GM19351 (cell line): ENCODE data around the gene CMTM3.
"Not testable (repeated sequence)": the region's sequence is repeated elsewhere in the genome, so short reads cannot be mapped to it uniquely, and the experiment has no call there.

ENCODE experiments used
- ATAC-seq: cut with Tn5 transposase; IDR thresholded peaks from one replicate; pipeline ENCODE4 v1.9.1; 2021; ENCODE audit warnings: mild to moderate bottlenecking, moderate library complexity; ENCODE audit not compliant: unreplicated experiment

CMTM3 gene, protein sequence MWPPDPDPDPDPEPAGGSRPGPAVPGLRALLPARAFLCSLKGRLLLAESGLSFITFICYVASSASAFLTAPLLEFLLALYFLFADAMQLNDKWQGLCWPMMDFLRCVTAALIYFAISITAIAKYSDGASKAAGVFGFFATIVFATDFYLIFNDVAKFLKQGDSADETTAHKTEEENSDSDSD

DNA sequence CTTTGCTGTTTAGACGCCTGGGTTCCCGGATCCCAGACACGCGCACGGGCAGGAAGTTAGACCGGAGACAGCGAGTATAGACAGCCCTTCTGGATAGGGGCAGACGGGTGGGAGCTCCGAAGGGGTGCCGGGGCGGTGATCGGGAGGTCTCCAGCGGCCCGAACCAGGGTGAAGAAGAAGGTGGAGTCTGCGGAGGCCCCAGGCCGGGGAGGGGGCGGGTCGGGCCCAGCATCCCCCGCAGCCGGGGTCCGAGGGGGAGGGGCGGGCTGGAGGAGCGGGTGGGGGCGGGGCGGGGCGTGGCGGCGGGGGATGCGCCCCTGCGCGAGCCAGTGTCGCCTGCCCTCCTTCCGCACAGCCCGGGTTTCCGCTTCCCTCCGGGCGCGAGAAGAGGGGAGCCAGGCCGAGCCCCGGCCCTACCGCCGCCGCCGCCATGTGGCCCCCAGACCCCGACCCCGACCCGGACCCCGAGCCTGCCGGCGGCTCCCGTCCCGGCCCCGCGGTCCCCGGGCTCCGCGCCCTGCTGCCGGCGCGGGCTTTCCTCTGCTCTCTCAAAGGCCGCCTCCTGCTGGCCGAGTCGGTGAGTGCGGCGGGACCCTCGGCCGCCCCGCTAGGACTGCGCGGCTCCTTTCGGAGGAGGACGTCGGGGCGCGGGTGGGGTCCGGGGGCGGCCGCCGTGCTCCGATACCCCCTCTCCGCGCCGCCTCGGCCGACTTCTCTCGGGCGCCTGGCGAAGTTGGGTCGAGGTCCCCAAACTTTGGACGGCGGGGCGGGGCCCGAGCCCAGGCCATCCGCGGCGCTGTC, at the start of gene CMTM3:
Gene CMTM3, plus strand, starts transcription at position 329 of the 801 bp plus-strand sequence. Its CDS starts 102 bp downstream, at position 431.
- peak; percentile 57 for ATAC-seq

GRCh38 chr16:66560107-66560506, 44.4 kb upstream of the CMTM3 start:
- no peak for ATAC-seq

DNA sequence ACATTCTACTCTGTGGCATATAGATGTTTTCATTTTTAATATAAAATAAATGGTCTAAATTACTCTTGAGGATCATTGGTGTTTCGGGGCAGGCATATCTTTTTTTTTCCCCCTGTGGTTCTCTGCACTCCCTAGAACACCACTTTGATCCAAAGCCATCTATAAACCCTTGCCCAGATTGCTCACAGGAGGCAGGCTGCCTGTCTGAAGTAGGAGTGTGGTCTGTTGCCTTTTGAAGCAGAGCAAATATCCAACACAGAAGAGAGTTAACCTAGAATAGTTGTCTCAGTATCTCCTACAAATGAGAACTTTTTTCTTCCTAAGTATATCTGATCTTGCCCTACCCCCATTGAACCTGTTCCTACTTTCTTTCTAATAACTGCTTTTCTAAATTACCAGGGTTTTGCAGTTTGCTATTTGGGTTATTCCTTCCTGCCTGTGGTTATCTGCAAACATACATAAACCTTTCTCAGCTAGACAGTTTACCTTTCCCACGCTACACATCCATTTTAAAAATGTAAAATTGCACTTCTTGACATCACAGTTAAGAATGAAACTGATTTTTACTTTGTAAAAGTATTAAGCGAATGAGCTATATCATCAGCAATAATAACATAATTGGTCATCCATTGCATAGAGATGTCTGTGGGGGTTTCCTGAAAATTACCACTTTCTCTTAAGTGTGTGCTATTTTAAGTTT, 43.0 kb upstream of the CMTM3 start:
- ATAC-seq, result no peak

GRCh38 chr16:66562409-66562808, 42.1 kb upstream of the CMTM3 start:
- ATAC-seq, result no peak

DNA sequence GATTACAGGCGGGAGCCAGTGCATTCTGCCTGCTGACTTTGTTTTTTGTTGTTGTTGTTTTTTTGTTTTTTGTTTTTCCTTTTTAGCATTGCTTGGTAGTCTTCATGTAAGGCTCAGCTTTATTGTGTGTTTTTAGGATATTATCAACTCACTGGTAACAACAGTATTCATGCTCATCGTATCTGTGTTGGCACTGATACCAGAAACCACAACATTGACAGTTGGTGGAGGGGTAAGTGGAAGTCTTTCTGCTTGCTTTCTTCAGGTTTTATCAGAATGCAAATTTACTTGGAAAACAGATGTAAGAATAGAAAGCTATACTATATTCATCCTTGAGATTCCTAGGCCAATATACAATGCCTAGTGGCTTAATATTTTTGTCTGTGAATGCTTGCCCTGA, 41.5 kb upstream of the CMTM3 start:
- ATAC-seq, result no peak

GRCh38 chr16:66563574-66564334, 40.8 kb upstream of the CMTM3 start:
- ATAC-seq, result no peak

GRCh38 chr16:66566051-66566901, 38.2 kb upstream of the CMTM3 start, which contains the start of gene CMTM1:
Gene CMTM1 (plus strand): TSS chr16:66566439. CDS start chr16:66566514, 75 bp downstream.
- no peak for ATAC-seq

DNA sequence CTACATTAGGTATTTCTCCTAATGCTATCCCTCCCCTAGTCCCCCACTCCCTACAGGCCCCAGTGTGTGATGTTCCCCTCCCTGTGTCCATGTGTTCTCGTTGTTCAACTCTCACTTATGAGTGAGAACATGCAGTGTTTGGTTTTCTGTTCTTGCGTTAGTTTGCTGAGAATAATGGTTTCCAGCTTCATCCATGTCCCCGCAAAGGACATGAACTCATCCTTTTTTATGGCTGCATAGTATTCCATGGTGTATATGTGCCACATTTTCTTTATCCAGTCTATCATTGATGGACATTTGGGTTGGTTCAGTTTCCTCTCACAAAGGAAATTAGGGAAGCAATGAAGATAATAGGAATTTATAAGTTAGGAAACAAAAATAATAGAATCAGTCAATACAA, 37.2 kb upstream of the CMTM3 start:
- ATAC-seq, result not testable (repeated sequence)

GRCh38 chr16:66568355-66568754, 36.1 kb upstream of the CMTM3 start:
- no peak for ATAC-seq

GRCh38 chr16:66569131-66569530, 35.4 kb upstream of the CMTM3 start:
- ATAC-seq, result no peak

DNA sequence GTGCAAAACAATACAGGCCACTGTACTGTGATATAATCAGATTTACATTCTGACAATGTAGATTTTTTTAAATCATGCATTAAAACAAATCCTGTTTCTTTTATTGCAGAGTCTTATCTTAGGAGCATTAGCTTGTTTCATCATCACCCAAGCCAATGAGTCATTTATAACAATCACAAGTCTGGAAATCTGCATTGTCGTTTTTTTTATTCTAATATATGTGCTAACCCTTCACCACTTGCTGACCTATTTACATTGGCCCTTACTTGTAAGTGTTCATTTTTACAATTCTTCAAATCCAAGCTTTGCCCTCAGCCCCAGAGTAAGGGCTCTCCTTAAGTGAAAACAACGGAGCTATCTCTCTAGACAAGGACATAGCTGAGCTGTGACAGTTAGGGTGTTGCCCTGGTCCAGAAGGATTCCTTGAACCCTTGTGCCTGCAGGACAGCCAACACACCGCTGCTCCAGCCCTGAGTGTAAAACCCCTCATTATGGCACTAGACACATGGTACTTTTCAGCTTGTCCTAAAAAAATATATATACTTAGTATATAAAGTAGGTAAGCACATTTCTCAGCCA, 34.6 kb upstream of the CMTM3 start:
- ATAC-seq, result no peak

DNA sequence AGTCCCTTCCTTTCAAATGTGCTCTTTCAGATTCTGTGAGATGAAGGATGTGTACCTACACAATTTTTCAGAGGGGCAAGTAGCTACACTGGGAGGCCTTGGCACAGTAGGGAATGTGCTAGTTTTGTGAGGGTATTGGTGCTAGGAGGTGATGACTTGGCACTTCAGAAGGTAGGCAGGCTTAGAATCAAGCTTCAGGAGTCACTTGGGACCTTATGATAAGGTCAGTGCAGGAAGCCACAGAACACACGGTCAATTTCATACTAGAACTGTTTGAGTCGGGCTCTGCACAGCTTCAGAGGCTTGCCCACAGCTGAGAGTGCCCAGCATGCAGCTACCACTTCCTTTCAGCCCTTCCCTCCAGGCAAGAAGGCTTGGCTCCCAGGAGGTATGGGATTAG, 32.1 kb upstream of the CMTM3 start:
- no peak for ATAC-seq

- no peak for ATAC-seq
Observed at GRCh38 chr16:66574081-66574480, 30.4 kb upstream of the CMTM3 start.

DNA sequence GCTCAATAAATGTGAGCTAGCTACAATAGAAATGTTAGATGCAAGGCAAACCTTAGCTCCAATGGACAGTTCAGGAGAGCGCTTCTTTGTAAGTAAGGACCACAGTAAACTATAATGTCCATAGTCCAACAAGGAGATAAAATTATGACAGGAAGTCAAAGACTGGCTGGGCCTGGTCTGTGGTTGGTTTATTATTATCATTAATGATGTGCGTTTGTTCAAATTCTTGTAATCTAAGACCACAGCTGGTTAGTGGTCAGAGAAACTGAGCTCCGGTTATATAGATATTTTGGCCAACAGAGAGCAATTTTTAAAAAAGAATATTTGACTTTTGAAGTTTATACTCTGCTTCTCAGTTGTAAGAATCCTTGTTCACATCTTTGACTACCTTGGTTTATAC, 30.0 kb upstream of the CMTM3 start:
- no peak for ATAC-seq

DNA sequence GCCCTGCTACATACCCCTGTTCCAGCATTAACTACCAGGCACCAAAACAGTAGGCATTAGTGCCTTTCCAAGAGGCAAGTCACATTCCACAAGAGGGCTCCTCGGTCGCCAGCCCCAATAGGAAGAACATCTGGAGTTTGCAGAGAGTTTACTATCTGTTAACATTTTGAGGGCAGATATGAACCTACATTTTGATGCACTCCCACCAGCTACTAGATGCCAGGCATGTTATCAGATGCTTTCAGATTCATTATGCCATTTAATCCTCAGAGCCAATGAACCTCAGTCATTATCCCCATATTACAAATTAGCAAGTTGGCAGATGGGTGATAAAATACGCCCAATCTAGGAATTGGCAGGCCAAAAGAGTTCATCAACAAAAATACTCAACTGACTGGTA, 29.4 kb upstream of the CMTM3 start:
- no peak for ATAC-seq

DNA sequence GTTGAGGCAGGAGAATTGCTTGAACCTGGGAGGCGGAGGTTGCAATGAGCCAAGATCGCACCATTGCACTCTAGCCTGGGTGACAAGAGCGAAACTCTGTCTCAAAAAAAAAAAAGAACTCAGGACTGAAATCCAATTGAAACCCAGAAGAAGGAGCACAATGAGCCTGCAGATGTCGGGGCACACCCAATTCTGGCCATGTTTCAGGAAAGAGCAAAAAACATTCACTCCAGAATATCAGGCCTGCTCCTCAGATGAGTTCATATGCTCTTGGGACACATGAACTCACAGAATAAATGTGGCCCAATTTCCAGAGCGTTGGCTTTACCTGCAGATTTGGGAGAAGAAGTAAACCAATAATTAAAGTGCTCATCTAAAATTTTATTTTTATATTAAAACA, 28.2 kb upstream of the CMTM3 start:
- ATAC-seq, result no peak

DNA sequence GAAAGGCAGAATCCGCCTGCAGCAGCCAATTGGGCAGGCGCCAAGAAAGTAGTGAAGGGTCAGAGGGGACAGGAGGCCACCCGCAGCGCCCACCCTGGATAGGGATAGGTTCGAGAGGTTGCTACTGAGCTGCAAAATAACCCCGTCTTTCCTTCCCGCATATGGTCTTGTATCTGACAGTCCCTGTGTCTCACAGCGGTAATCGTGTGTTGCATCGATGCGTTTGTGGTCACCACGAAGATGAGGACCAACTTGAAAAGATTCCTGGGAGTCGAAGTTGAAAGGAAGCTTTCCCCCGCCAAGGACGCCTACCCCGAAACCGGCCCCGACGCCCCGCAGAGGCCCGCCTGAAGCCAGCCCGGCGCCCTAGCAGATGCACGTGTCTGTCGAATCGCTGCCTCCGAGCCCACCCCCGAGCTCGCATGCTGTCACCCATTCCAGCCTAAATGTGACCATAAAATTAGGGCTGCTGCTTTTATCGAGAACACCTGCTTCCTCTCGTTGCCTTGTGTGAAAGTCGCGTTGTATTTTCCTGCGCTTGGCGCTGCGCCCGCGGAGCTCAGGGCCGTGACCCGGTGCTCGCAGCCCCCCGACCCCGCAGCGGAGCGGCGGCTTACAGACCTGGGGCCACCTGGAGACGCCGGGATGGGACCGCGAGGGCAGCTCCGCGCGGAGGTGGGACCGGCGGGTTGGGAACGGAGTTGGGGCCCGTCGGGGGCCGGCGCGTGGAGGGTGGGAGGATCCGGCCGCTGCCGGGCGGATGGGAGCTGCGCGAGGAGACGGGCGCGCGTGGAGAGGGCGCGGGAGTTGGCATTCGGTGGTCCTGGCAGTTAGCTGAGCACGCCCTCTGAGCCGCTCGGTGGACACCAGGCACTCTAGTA, 25.6 kb upstream of the CMTM3 start, which contains the start of gene CMTM2:
Gene CMTM2, plus strand, starts transcription at position 813 of the 881 bp plus-strand sequence. CDS start 145 bp downstream, outside the sequence.
- ATAC-seq, result no peak

DNA sequence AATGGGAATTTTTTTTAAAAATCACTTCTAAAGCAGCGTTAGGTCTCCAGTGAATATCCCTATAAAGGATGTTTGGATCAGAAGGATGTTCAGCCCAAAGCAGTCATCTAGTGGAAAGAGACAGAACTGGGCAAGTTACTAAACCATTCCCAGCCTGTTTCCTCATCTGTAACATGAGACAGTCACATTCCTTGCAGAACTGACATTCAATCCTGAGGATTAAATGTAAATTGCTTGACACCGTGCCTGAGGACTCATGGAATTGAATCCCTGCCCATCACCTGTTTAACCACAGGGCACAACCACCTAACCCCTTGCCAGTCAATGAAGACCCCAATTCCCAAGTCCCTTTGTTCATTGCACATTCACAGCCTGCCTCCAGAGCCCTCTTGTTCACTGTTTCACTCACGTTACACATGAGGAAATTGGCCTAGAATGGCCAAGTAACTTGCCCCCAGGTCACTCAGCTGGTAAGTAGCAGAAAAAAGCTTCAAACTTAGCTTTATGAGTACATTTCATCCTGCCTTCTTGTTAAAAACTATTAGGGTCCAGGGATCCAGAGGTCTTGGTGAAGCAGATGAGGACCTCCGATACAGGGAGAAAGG, 23.8 kb upstream of the CMTM3 start:
- no peak for ATAC-seq
